Retinal pigment epithelial cell (primary cell): ENCODE data around the gene TUBB4B.
"Not testable (repeated sequence)": the region's sequence is repeated elsewhere in the genome, so short reads cannot be mapped to it uniquely, and the experiment has no call there.

Experiments
- DNase-seq: peaks from one replicate; pipeline ENCODE4 v3.0.0-alpha.2; 2010; ENCODE audit warnings: low read depth
- H3K4me3 ChIP-seq: 2 replicates; pipeline ENCODE4 v1.5.1; 2011; ENCODE audit warnings: mild to moderate bottlenecking, low read length, control low read depth, moderate library complexity
- CTCF ChIP-seq: conservative IDR thresholded peaks from 2 replicates; pipeline ENCODE4 v1.5.1; 2011; ENCODE audit warnings: low read depth, low read length, control low read depth, inconsistent platforms

The TUBB4B gene

GRCh38 chr9:137253717-137254623, 12.9 kb downstream of the TUBB4B start:
- peak overlapping the region; percentile 76 for H3K4me3 ChIP-seq
- DNase-seq, result no peak

GRCh38 chr9:137254624-137255447, 13.7 kb downstream of the TUBB4B start, which contains the start of gene NELFB:
Gene NELFB, plus strand, starts transcription at chr9:137255327.
- TF ChIP-seq CTCF, result no peak
- DNase-seq, result no peak
- peak within 1 kb of the TSS; percentile 89 for H3K4me3 ChIP-seq

More at GRCh38 chr9:137253717-137254623, 12.9 kb downstream of the TUBB4B start:
- no peak for TF ChIP-seq CTCF

DNA sequence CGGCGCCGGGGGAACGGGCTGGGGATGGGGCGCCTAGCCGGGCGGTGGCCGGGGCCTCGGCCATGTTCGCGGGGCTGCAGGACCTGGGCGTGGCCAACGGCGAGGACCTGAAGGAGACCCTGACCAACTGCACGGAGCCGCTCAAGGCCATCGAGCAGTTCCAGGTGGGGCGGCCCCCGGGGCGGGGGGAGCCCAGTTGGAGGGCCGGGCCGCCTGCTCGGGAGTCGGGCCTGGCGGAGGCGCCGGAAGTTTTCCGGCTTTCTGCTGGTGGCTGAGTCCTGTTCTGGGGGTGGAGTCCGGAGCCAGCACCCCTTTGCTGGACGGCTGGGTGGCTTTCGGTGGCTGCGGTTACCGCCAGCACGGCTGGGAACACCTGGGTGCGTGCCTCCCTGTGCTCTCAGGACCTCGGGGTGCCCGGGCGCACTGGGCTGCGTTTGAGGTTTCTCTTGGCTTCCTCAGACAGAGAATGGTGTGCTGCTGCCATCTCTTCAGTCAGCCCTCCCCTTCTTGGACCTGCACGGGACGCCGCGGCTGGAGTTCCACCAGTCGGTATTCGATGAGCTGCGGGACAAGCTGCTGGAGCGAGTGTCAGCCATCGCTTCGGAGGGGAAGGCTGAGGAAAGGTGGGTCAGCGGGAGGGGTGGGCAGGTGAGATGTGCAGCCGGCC, 14.5 kb downstream of the TUBB4B start:
- DNase-seq, result no peak

GRCh38 chr9:137256362-137256761, 15.3 kb downstream of the TUBB4B start:
- TF ChIP-seq CTCF, result no peak

More for the DNA sequence above, 14.5 kb downstream of the TUBB4B start:
- peak overlapping the region; percentile 89 for H3K4me3 ChIP-seq
- TF ChIP-seq CTCF, result no peak

GRCh38 chr9:137256856-137257255, 15.8 kb downstream of the TUBB4B start:
- H3K4me3 ChIP-seq, result no peak overlapping the region
- TF ChIP-seq CTCF, result no peak
- DNase-seq, result no peak

More at GRCh38 chr9:137256362-137256761, 15.3 kb downstream of the TUBB4B start:
- DNase-seq, result no peak
- H3K4me3 ChIP-seq, result peak overlapping the region; percentile 89

DNA sequence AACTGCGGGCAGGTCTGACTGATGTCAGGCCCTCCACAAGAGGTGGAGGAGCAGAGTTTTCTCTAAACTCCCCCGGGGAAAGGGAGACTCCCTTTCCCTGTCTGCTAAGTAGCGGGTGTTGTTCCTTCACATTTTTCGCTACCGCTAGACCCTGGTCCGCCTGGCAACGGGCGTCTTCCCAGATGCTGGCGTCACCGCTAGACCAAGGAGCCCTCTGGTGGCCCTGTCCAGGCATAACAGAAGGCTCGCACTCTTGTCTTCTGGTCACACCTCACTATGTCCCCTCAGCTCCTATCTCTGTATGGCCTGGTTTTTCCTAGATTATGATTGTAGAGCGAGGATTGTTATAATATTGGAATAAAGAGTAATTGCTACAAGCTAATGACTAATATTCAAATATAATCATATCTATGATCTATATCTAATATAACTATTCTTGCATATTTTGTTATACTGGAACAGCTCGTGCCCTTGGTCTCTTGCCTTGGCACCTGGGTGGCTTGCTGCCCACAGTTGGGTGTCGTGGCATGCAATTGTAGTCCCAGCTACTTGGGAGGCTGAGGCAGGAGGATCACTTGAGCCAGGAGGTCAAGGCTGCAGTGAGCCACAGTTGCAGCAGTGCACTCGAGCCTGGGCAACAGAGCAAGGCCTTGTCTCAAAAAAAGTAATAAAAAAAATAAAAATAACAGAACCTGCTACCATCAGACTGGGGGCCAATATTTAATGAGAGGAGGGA, 21.3 kb downstream of the TUBB4B start:
- DNase-seq, H3K4me3 ChIP-seq: not testable (repeated sequence)
- peak; percentile 49 for TF ChIP-seq CTCF
